A549 (cell line): Measurements from ENCODE around the gene CCDC106. TPM values are rescaled to one million over a fixed set of nuclear protein-coding genes. Genes with fewer than 3 reads are reported as not detected.

ENCODE experiments used
- ATAC-seq, 2 experiments: fragments of 200-7000 bp in 1 of 2; fragments of >200 bp in 1 of 2; cut with Nextera tagmentation in 1 of 2; cut with Tn5 transposase in 1 of 2; 3 replicates each; pipeline versions ENCODE4 v1.8.0 to v1.9.1; 2018 to 2020; ENCODE audit warnings: mild to moderate bottlenecking in 1 of 2, moderate library complexity in 1 of 2
- CTCF ChIA-PET: fragments of 300-600 bp; sonication (Branson Sonifier 250); formaldehyde crosslinking; extraction: SDS; loops from one replicate; lab custom pipeline; 2021; ENCODE audit warnings: antibody characterized with exemption, inconsistent platforms; lab: Yijun Ruan, JAX
- POLR2A ChIA-PET: fragments of 350-600 bp; formaldehyde crosslinking; extraction: SDS; loops from one replicate; lab custom pipeline; 2021; ENCODE audit warnings: antibody characterized with exemption, inconsistent platforms; lab: Yijun Ruan, JAX
- DNase-seq, 2 experiments: peaks; one replicate each; pipeline versions ENCODE4 v3.0.0 to v3.0.0-alpha.2; 2011 to 2016; ENCODE audit warnings: low read depth in 1 of 2, low spot score in 1 of 2
- FAIRE-seq: peaks from 2 replicates; lab custom pipeline; 2011; peaks lifted over from hg19 to GRCh38; lab: Jason Lieb, UNC
- H3K27ac ChIP-seq, 2 experiments: fragments of >200 bp; sonication (Bioruptor Twin); formaldehyde crosslinking; 3 replicates each; pipeline ENCODE4 v1.5.1; 2016 to 2017
- H3K4me1 ChIP-seq: fragments of >200 bp; sonication (Bioruptor Twin); formaldehyde crosslinking; 3 replicates; pipeline ENCODE4 v1.6.1; 2016
- H3K4me2 ChIP-seq: fragments of >200 bp; sonication (Bioruptor Twin); formaldehyde crosslinking; 3 replicates; pipeline ENCODE4 v1.6.1; 2016
- H3K4me3 ChIP-seq: fragments of >200 bp; sonication (Bioruptor Twin); formaldehyde crosslinking; 3 replicates; pipeline ENCODE4 v1.5.1; 2016
- H3K9me3 ChIP-seq: fragments of >200 bp; sonication (Bioruptor Twin); formaldehyde crosslinking; 3 replicates; pipeline ENCODE4 v1.6.1; 2016
- BHLHE40 ChIP-seq: IDR thresholded peaks from 2 replicates; pipeline ENCODE4 v1.6.1; 2012; ENCODE audit warnings: low read depth, low read length, inconsistent platforms
- CBX8 ChIP-seq: fragments of 200-600 bp; sonication (generic); IDR thresholded peaks from 2 replicates; pipeline ENCODE4 v1.6.1; 2016
- FOSL2 ChIP-seq, 2 experiments: fragments of 450-650 bp in 1 of 2; fragments of >200 bp in 1 of 2; sonication (Bioruptor Twin) in 1 of 2; formaldehyde crosslinking; IDR thresholded peaks; 2 replicates each; pipeline versions ENCODE4 v1.5.0 to v1.6.1; 2016 to 2020; ENCODE audit warnings: mild to moderate bottlenecking in 1 of 2, moderate library complexity in 1 of 2
- GATA3 ChIP-seq: IDR thresholded peaks from 2 replicates; pipeline ENCODE4 v1.6.1; 2012; ENCODE audit warnings: borderline replicate concordance
- HDAC2 ChIP-seq: fragments of 200-600 bp; sonication (generic); IDR thresholded peaks from 2 replicates; pipeline ENCODE4 v1.6.1; 2016
- HEYL ChIP-seq: fragments of 250-450 bp; sonication (Bioruptor Pico); IDR thresholded peaks from 2 replicates; pipeline ENCODE4 v1.8.0; 2021; ENCODE audit warnings: mild to moderate bottlenecking, moderate library complexity
- HOXA7 ChIP-seq: fragments of 250-450 bp; sonication (Bioruptor Pico); IDR thresholded peaks from 2 replicates; pipeline ENCODE4 v1.5.0; 2020; ENCODE audit warnings: mild to moderate bottlenecking, moderate library complexity
- HOXB5 ChIP-seq: fragments of 250-450 bp; sonication (Bioruptor Pico); IDR thresholded peaks from 2 replicates; pipeline ENCODE4 v1.5.0; 2020; ENCODE audit warnings: mild to moderate bottlenecking, moderate library complexity
- JUN ChIP-seq, 2 experiments: fragments of >200 bp; sonication (Bioruptor Twin); formaldehyde crosslinking; IDR thresholded peaks; 2 replicates in 1 of 2; 3 replicates in 1 of 2; pipeline ENCODE4 v1.6.1; 2016 to 2017
- KDM1A ChIP-seq: fragments of 200-600 bp; sonication (generic); IDR thresholded peaks from 2 replicates; pipeline ENCODE4 v1.6.1; 2016; ENCODE audit warnings: low read depth, mild to moderate bottlenecking
- MAFK ChIP-seq: fragments of 450-650 bp; IDR thresholded peaks from 2 replicates; pipeline ENCODE4 v1.6.1; 2014; ENCODE audit not compliant: partially characterized antibody
- MAX ChIP-seq: IDR thresholded peaks from 2 replicates; pipeline ENCODE4 v1.6.1; 2012
- MAZ ChIP-seq: fragments of 150-350 bp; IDR thresholded peaks from 2 replicates; pipeline ENCODE4 v1.6.1; 2014; ENCODE audit warnings: antibody characterized with exemption, low read depth, low read length, borderline replicate concordance
- MYC ChIP-seq: IDR thresholded peaks from 2 replicates; pipeline ENCODE4 v1.6.1; 2012; ENCODE audit warnings: mild to moderate bottlenecking, inconsistent platforms, low read length, improper control_type of control experiment, borderline replicate concordance
- NPAS2 ChIP-seq: fragments of 250-450 bp; sonication (Bioruptor Pico); IDR thresholded peaks from 2 replicates; pipeline ENCODE4 v1.8.0; 2022; ENCODE audit warnings: mild to moderate bottlenecking, moderate library complexity, borderline replicate concordance
- PHF8 ChIP-seq: fragments of 200-600 bp; sonication (generic); IDR thresholded peaks from 2 replicates; pipeline ENCODE4 v1.6.1; 2016; ENCODE audit warnings: low read depth, mild to moderate bottlenecking, antibody characterized with exemption, moderate library complexity, borderline replicate concordance
- POLR2A ChIP-seq: IDR thresholded peaks from 2 replicates; pipeline ENCODE4 v1.6.1; 2012; ENCODE audit warnings: mild to moderate bottlenecking, low read length
- RARB ChIP-seq: fragments of 250-450 bp; sonication (Bioruptor Pico); IDR thresholded peaks from 2 replicates; pipeline ENCODE4 v1.8.0; 2021; ENCODE audit warnings: mild to moderate bottlenecking, moderate library complexity
- RNF2 ChIP-seq: fragments of 200-600 bp; sonication (generic); IDR thresholded peaks from 2 replicates; pipeline ENCODE4 v1.6.1; 2016; ENCODE audit warnings: low read depth, mild to moderate bottlenecking, antibody characterized with exemption, moderate library complexity, borderline replicate concordance
- SMC3 ChIP-seq: fragments of >200 bp; sonication (Bioruptor Twin); formaldehyde crosslinking; IDR thresholded peaks from 3 replicates; pipeline ENCODE4 v1.6.1; 2018; ENCODE audit warnings: inconsistent platforms
- TFCP2L1 ChIP-seq: fragments of 250-450 bp; sonication (Bioruptor Pico); IDR thresholded peaks from 2 replicates; pipeline ENCODE4 v1.5.0; 2021; ENCODE audit warnings: mild to moderate bottlenecking
- USF2 ChIP-seq: fragments of 450-650 bp; IDR thresholded peaks from 2 replicates; pipeline ENCODE4 v1.6.1; 2014; ENCODE audit warnings: antibody characterized with exemption
- ZSCAN20 ChIP-seq: fragments of 250-450 bp; sonication (Bioruptor Pico); IDR thresholded peaks from 2 replicates; pipeline ENCODE4 v1.8.0; 2022; ENCODE audit warnings: mild to moderate bottlenecking, moderate library complexity
- WGBS: methylation state at CpG from one replicate; pipeline ENCODE4 v1.1.6; 2017; ENCODE audit errors: missing lambda C conversion rate; 5-methylcytosine and 5-hydroxymethylcytosine counted together
- polyA plus RNA-seq, 4 experiments: library from polyadenylated mRNA; depleted of rRNA in 3 of 4; stranded (reverse); fragments of >200 nt; fragmentation: RNase III in 1 of 4; extraction: RNeasy Plus Mini Kit Qiagen cat#74134 plus additional on column Dnase treatment in 1 of 4; gene quantifications; 2 replicates in 3 of 4; 3 replicates in 1 of 4; pipeline ENCODE4 v1.2.3, GENCODE V29; 2011 to 2017
- TF ChIP-seq, protein P1 (sequence below): fragments of >200 bp; sonication (Bioruptor Twin); formaldehyde crosslinking; IDR thresholded peaks from 3 replicates; pipeline ENCODE4 v1.6.1; 2016
- TF ChIP-seq, protein P2 (sequence below): IDR thresholded peaks from 2 replicates; pipeline ENCODE4 v1.6.1; 2012

CCDC106 gene
- polyA plus RNA-seq, 2 of the 4 experiments (the other 2 are of a cell fraction): 5.2 to 17.6 TPM

DNA sequence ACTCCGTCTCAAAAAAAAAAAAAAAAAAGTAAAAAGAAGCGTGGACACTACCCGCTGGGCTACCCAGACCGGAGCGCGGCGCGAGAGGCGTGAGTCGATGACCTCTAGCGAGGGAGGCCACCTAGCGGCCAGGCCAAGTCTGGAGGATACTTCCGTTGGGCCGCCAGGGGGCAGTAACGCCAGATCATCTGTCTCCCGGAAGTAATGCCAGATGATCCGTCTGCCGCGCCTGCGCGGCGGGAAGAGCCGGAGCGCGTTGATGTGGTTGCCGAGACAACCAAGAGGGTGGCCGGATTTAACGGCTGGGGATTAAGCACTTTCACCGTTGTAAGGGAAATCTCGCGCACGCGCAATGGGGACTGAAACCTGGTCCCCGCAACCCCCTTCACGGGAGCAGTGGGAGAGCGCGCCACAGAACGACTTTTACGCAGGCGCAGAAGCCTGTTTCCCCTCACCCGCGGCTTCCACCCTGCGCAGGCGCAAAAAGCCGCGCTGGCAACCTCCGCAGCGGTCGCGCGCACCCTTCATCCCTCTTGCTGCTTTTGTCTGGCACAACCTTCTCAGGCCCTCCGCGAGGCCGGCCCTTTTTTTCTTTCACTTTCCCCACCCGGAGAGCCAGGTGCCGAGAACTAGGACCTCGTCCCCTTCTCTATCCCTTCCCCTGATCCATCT is 5.8 kb downstream of the CCDC106 start (continued):
- TF ChIP-seq HOXB5 (CRISPR knock-in tag): no peak
- peak; percentile 61 for TF ChIP-seq MYC
- peak; percentile 79 for TF ChIP-seq MAX
- TF ChIP-seq, protein P1, sequence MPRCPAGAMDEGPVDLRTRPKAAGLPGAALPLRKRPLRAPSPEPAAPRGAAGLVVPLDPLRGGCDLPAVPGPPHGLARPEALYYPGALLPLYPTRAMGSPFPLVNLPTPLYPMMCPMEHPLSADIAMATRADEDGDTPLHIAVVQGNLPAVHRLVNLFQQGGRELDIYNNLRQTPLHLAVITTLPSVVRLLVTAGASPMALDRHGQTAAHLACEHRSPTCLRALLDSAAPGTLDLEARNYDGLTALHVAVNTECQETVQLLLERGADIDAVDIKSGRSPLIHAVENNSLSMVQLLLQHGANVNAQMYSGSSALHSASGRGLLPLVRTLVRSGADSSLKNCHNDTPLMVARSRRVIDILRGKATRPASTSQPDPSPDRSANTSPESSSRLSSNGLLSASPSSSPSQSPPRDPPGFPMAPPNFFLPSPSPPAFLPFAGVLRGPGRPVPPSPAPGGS: peak; percentile 85; the same call in 2 of the 3 replicates
- no peak for TF ChIP-seq RARB (CRISPR knock-in tag)
- no peak for TF ChIP-seq FOSL2 (IDR thresholded peaks at IDR 0.05)
- TF ChIP-seq FOSL2 (CRISPR knock-in tag; IDR thresholded peaks at IDR 0.05): peak; percentile 62
- TF ChIP-seq GATA3: peak; percentile 21; the same call in 1 of the 2 replicates
- TF ChIP-seq USF2: no peak
- no peak for TF ChIP-seq CBX8
- peak; percentile 46; the same call in 1 of the 2 replicates for TF ChIP-seq PHF8
- peak; percentile 79 for TF ChIP-seq SMC3
- peak; percentile 16 for TF ChIP-seq MAFK
- peak; percentile 75 to 85; a peak in 4 of 5 replicates for TF ChIP-seq JUN (IDR thresholded peaks at IDR 0.05)
- no peak for TF ChIP-seq BHLHE40
- TF ChIP-seq, all 56 proteins: peak for 17

DNA sequence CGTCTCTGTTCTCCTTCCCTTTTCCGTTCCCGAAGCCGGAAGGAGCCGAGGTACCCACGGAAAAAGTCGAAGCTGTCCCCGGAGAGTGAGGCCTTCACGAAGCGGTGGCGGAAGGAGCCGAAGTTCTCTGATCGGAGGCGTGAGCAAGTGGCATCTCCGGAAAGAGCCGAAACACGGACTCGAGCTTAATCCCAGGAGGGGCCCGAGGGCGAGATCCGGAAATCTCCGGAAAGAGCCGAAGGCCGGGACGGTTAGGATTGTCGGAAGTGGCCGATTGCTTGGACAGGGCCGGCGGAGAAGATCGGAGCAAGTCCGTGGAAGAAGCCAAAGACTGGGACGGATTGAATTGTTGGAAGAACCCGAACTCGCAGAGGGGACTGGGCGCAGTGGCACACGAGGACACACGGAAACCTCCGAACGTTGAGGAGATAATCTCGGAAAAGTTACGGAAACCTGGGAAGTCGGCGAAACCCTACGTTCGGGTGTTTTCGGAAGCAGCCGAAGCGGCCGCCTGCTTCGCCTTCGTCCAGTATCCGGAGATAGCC is 6.4 kb downstream of the CCDC106 start:
- peak; percentile 100 for FAIRE-seq
- POLR2A ChIA-PET: interaction anchor here (0.5 to 2.1 kb wide), 42 partner anchors 8 to 1191 kb away, joined by 3 to 31 read pairs (median 4); partner anchors contain the start of genes EPN1, FIZ1, ISOC2 and LENG9

More for the DNA sequence above, 6.4 kb downstream of the CCDC106 start:
- peak overlapping the region; percentile 43 for H3K4me2 ChIP-seq
- DNase-seq (peak; percentile 90 to 100), ATAC-seq (peak; percentile 71 to 85)
- CTCF ChIA-PET: interaction anchor here (0.6 to 4.3 kb wide), 20 partner anchors 9 to 513 kb away, joined by 3 to 97 read pairs (median 4); partner anchors contain the start of genes DNAAF3, ZNF580, ZNF581 and ZNF628
- WGBS: 2% methylated on average over 52 of the region's 52 CpGs
- TF ChIP-seq POLR2A: no peak
- no peak for TF ChIP-seq RNF2
- no peak for TF ChIP-seq SMC3
- TF ChIP-seq NPAS2 (CRISPR knock-in tag): no peak
- no peak for TF ChIP-seq MAZ
- TF ChIP-seq HEYL (CRISPR knock-in tag): no peak
- TF ChIP-seq ZSCAN20 (CRISPR knock-in tag): no peak
- no peak for TF ChIP-seq TFCP2L1 (CRISPR knock-in tag)
- TF ChIP-seq, protein P2, sequence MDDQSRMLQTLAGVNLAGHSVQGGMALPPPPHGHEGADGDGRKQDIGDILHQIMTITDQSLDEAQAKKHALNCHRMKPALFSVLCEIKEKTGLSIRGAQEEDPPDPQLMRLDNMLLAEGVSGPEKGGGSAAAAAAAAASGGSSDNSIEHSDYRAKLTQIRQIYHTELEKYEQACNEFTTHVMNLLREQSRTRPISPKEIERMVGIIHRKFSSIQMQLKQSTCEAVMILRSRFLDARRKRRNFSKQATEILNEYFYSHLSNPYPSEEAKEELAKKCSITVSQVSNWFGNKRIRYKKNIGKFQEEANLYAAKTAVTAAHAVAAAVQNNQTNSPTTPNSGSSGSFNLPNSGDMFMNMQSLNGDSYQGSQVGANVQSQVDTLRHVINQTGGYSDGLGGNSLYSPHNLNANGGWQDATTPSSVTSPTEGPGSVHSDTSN: no peak
- no peak for TF ChIP-seq HOXA7 (CRISPR knock-in tag)
- TF ChIP-seq KDM1A: no peak
- TF ChIP-seq HDAC2: no peak
- no peaks in the 10 kb centered on the region for H3K9me3 ChIP-seq
- peak overlapping the region; percentile 96 to 98 for H3K27ac ChIP-seq
- H3K4me3 ChIP-seq: peak overlapping the region; percentile 68
- peaks cover 36% of the 10 kb centered on the region for H3K4me1 ChIP-seq
